HepG2 (cell line): ENCODE data around the gene RIPOR1. TPM values are rescaled to one million over a fixed set of nuclear protein-coding genes. Genes with fewer than 3 reads are reported as not detected.
A peak's percentile ranks its signal among the peaks of the same experiment; 100 is the strongest.

Source experiments
- ATAC-seq: fragments of 200-7000 bp; cut with Tn5 transposase; 3 replicates; pipeline ENCODE4 v1.9.1; 2020; ENCODE audit warnings: mild to moderate bottlenecking, moderate library complexity
- BruUV-seq: library from RNA; stranded (reverse); fragments of 400-500 nt; replicated peaks from 2 replicates; lab custom pipeline; 2021; lab: Mats Ljungman, UMichigan
- CTCF ChIA-PET: fragments of 300-600 bp; formaldehyde crosslinking; extraction: SDS; loops from one replicate; lab custom pipeline; 2021; ENCODE audit warnings: low total read pairs, inconsistent platforms, low intra/inter-chr PET ratio; lab: Yijun Ruan, JAX
- POLR2A ChIA-PET: fragments of 350-600 bp; sonication (Branson Sonifier 250); formaldehyde crosslinking; loops from one replicate; lab custom pipeline; 2020; ENCODE audit warnings: antibody characterized with exemption, inconsistent platforms; lab: Yijun Ruan, JAX
- DNase-seq: peaks from one replicate; pipeline ENCODE4 v3.0.0-alpha.2; 2015; ENCODE audit warnings: low spot score
- FAIRE-seq: peaks from 3 replicates; lab custom pipeline; 2011; peaks lifted over from hg19 to GRCh38; lab: Jason Lieb, UNC
- H2AFZ ChIP-seq: one replicate; pipeline ENCODE4 v1.6.1; 2011; ENCODE audit warnings: low read length, inconsistent platforms
- H3K27ac ChIP-seq: fragments of 300-600 bp; 3 replicates; pipeline ENCODE4 v1.8.0; 2011; ENCODE audit warnings: mixed run types, mild to moderate bottlenecking, mixed read lengths, low read length, inconsistent platforms; ENCODE audit not compliant: insufficient read depth; ENCODE audit errors: extremely low read length
- H3K27me3 ChIP-seq, 2 experiments: fragments of 200-600 bp in 1 of 2; 2 replicates in 1 of 2; 3 replicates in 1 of 2; pipeline versions ENCODE4 v1.6.0 to v1.8.0; 2011; ENCODE audit warnings: low read length in 2 of 2, mild to moderate bottlenecking in 2 of 2, moderate library complexity in 2 of 2, inconsistent platforms in 1 of 2; ENCODE audit not compliant: insufficient read depth in 2 of 2, control insufficient read depth in 1 of 2
- H3K36me3 ChIP-seq, 2 experiments: fragments of 200-600 bp in 1 of 2; replicated peaks in 1 of 2; 2 replicates in 1 of 2; 3 replicates in 1 of 2; pipeline versions ENCODE4 v1.5.1 to v1.8.0; 2011; ENCODE audit warnings: low read length in 2 of 2, inconsistent platforms in 1 of 2; ENCODE audit not compliant: insufficient read depth in 2 of 2, control insufficient read depth in 1 of 2
- H3K4me1 ChIP-seq: 2 replicates; pipeline ENCODE4 v1.5.1; 2012; ENCODE audit warnings: low read length, inconsistent platforms; ENCODE audit not compliant: insufficient read depth
- H3K4me2 ChIP-seq: 2 replicates; pipeline ENCODE4 v1.6.0; 2011; ENCODE audit warnings: low read depth, low read length, inconsistent platforms
- H3K4me3 ChIP-seq, 3 experiments: fragments of 200-600 bp in 1 of 3; sonication (generic), shearing (Covaris generic) in 1 of 3; replicated peaks in 1 of 3; 2 replicates each; pipeline ENCODE4 v1.5.1; 2011 to 2016; ENCODE audit warnings: low read length in 3 of 3, inconsistent platforms in 2 of 3, low read depth in 2 of 3, mild to moderate bottlenecking in 2 of 3, control low read depth in 1 of 3, mixed read lengths in 1 of 3; ENCODE audit not compliant: insufficient read depth in 1 of 3
- H3K79me2 ChIP-seq: one replicate; pipeline ENCODE4 v1.6.1; 2011; ENCODE audit warnings: low read length, inconsistent platforms; ENCODE audit not compliant: insufficient read depth
- H3K9ac ChIP-seq: 2 replicates; pipeline ENCODE4 v1.6.0; 2011; ENCODE audit warnings: mild to moderate bottlenecking, low read depth, low read length, inconsistent platforms; ENCODE audit not compliant: insufficient read depth
- H3K9me3 ChIP-seq: 2 replicates; pipeline ENCODE4 v1.5.1; 2012; ENCODE audit warnings: mild to moderate bottlenecking, low read length
- H4K20me1 ChIP-seq: 2 replicates; pipeline ENCODE4 v1.6.0; 2011; ENCODE audit warnings: inconsistent platforms, mild to moderate bottlenecking, low read length, moderate library complexity; ENCODE audit not compliant: insufficient read depth
- AKAP8 ChIP-seq: sonication (generic); formaldehyde crosslinking; IDR thresholded peaks from 2 replicates; pipeline ENCODE4 v1.5.1; 2020; ENCODE audit warnings: mild to moderate bottlenecking, missing genetic modification reagents
- CREB3 ChIP-seq: sonication (generic); formaldehyde crosslinking; IDR thresholded peaks from 2 replicates; pipeline ENCODE4 v1.5.0; 2020; ENCODE audit warnings: missing genetic modification reagents
- GPN1 ChIP-seq: sonication (generic); formaldehyde crosslinking; IDR thresholded peaks from 2 replicates; pipeline ENCODE4 v1.5.1; 2020; ENCODE audit warnings: missing genetic modification reagents, borderline replicate concordance
- HDAC1 ChIP-seq: sonication (generic); formaldehyde crosslinking; IDR thresholded peaks from 2 replicates; pipeline ENCODE4 v1.5.1; 2020; ENCODE audit warnings: mild to moderate bottlenecking, missing genetic modification reagents
- JDP2 ChIP-seq: sonication (generic); formaldehyde crosslinking; IDR thresholded peaks from 2 replicates; pipeline ENCODE4 v1.8.1; 2022; ENCODE audit warnings: missing genetic modification reagents, borderline replicate concordance
- LBX2 ChIP-seq: sonication (generic); formaldehyde crosslinking; IDR thresholded peaks from 2 replicates; pipeline ENCODE4 v1.5.0; 2020; ENCODE audit warnings: missing genetic modification reagents, mild to moderate bottlenecking, borderline replicate concordance
- NBN ChIP-seq: fragments of 450-650 bp; conservative IDR thresholded peaks from 2 replicates; pipeline ENCODE4 v1.6.1; 2017
- SP4 ChIP-seq: sonication (generic); formaldehyde crosslinking; IDR thresholded peaks from 2 replicates; pipeline ENCODE4 v1.8.1; 2023; ENCODE audit warnings: mild to moderate bottlenecking, missing genetic modification reagents
- ZBTB38 ChIP-seq: sonication (generic); formaldehyde crosslinking; IDR thresholded peaks from 2 replicates; pipeline ENCODE4 v1.5.1; 2020; ENCODE audit warnings: mild to moderate bottlenecking, missing genetic modification reagents
- ZNF10 ChIP-seq: sonication (generic); formaldehyde crosslinking; IDR thresholded peaks from 2 replicates; pipeline ENCODE4 v1.4.0; 2020; ENCODE audit warnings: mild to moderate bottlenecking, low read depth, missing genetic modification reagents, borderline replicate concordance
- ZNF282 ChIP-seq: fragments of 450-650 bp; IDR thresholded peaks from 2 replicates; pipeline ENCODE4 v1.6.1; 2018; ENCODE audit not compliant: partially characterized antibody
- ZNF646 ChIP-seq: sonication (generic); formaldehyde crosslinking; IDR thresholded peaks from 2 replicates; pipeline ENCODE4 v1.9.0; 2021; ENCODE audit warnings: mild to moderate bottlenecking, missing genetic modification reagents
- ZNF878 ChIP-seq: sonication (generic); formaldehyde crosslinking; IDR thresholded peaks from 2 replicates; pipeline ENCODE4 v1.8.1; 2023; ENCODE audit warnings: mild to moderate bottlenecking, missing genetic modification reagents, moderate library complexity
- WGBS: methylation state at CpG from one replicate; pipeline ENCODE4 v1.1.6; 2017; ENCODE audit warnings: low lambda C conversion rate; 5-methylcytosine and 5-hydroxymethylcytosine counted together
- in situ Hi-C: cut with HindIII; loops from 2 replicates; pipeline ENCODE4 v1.10.0; 2017; ENCODE audit warnings: low pct_unique_long_range_greater_than_20kb; ENCODE audit not compliant: extremely low pct_ligation_motif_present
- intact Hi-C: fragments of 100-400 bp; cut with micrococcal nuclease; formaldehyde crosslinking; loops from one replicate; pipeline ENCODE4 v1.10.0; 2022; ENCODE audit not compliant: unreplicated experiment
- polyA plus RNA-seq, 8 experiments: library from polyadenylated mRNA; depleted of rRNA in 3 of 8; stranded (reverse) in 7 of 8; unstranded in 1 of 8; fragments of >200 nt; fragmentation: Illumina TruSeq in 4 of 8; extraction: Trizol in 4 of 8; gene quantifications; 2 replicates each; pipeline versions ENCODE4 v1.2.1 to v1.2.3, GENCODE V29; 2011 to 2016; ENCODE audit warnings: low read depth in 4 of 8, missing spikeins in 1 of 8, mixed read lengths in 1 of 8; ENCODE audit not compliant: insufficient read depth in 1 of 8
- total RNA-seq, 5 experiments: library from RNA; depleted of rRNA; stranded (reverse); fragments of >200 nt; fragmentation: Illumina TruSeq; extraction: Trizol; gene quantifications; 2 replicates each; pipeline ENCODE4 v1.2.3, GENCODE V29; 2016; ENCODE audit warnings: low read depth in 1 of 5
- TF ChIP-seq, protein P1 (sequence below): sonication (generic); formaldehyde crosslinking; IDR thresholded peaks from 2 replicates; pipeline ENCODE4 v1.8.0; 2022; ENCODE audit warnings: mild to moderate bottlenecking, missing genetic modification reagents, moderate library complexity

The RIPOR1 gene
- total and polyA plus RNA-seq, 2 of the 13 experiments (the other 11 are each of a cell fraction or from before 2014, with no cell fraction given) = 4.6 to 8.1 TPM

GRCh38 chr16:67528870-67529581, 397 bp downstream of the RIPOR1 start:
- H4K20me1 ChIP-seq = peaks cover 17% of the 10 kb centered on the region; the same call in 1 of the 2 replicates
- peak overlapping the region; percentile 69 to 82 (median 74) for H3K4me3 ChIP-seq
- POLR2A ChIA-PET = interaction anchor here (0.8 to 2.8 kb wide), 9 partner anchors 8 to 551 kb away, joined by 3 to 19 read pairs (median 5); partner anchors contain the start of genes ACD, C16orf86, CTCF and ENKD1
- CTCF ChIA-PET = interaction anchor here (1.1 to 1.6 kb wide), 2 partner anchors 8 to 9 kb away, joined by 3 to 5 read pairs; no protein-coding TSS in a partner anchor
- H2AFZ ChIP-seq = no peak overlapping the region
- intact Hi-C loops (no loop called here), in situ Hi-C loops (no loop called here)
- H3K4me1 ChIP-seq = peaks cover 74% of the 10 kb centered on the region
- FAIRE-seq (no peak), DNase-seq (no peak), ATAC-seq (peak; percentile 23)
- 3% methylated on average over 32 of the region's 65 CpGs for WGBS
- H3K79me2 ChIP-seq = peaks cover 4% of the 10 kb centered on the region
- peak overlapping the region; percentile 99 for H3K4me2 ChIP-seq
- H3K9ac ChIP-seq = peak overlapping the region; percentile 74
- H3K27me3 ChIP-seq = peaks cover 9 to 28% of the 10 kb centered on the region in 2 experiments; a peak in 4 of 5 replicates
- H3K9me3 ChIP-seq = no peaks in the 10 kb centered on the region
- H3K36me3 ChIP-seq = no peaks in the 10 kb centered on the region
- BruUV-seq = no TSS peak
- peak overlapping the region; percentile 19 for H3K27ac ChIP-seq
- TF ChIP-seq ZNF10 (CRISPR knock-in tag) (no peak), ZNF282 (no peak), LBX2 (CRISPR knock-in tag) (no peak), SP4 (CRISPR knock-in tag) (peak; percentile 50), ZNF878 (no peak), AKAP8 (no peak; the same call in 1 of the 2 replicates), HDAC1 (CRISPR knock-in tag) (no peak), CREB3 (no peak), ZNF646 (CRISPR knock-in tag) (no peak), ZBTB38 (CRISPR knock-in tag) (no peak), GPN1 (CRISPR knock-in tag) (no peak), NBN (no peak), JDP2 (CRISPR knock-in tag) (no peak)
- TF ChIP-seq, protein P1, sequence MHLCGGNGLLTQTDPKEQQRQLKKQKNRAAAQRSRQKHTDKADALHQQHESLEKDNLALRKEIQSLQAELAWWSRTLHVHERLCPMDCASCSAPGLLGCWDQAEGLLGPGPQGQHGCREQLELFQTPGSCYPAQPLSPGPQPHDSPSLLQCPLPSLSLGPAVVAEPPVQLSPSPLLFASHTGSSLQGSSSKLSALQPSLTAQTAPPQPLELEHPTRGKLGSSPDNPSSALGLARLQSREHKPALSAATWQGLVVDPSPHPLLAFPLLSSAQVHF (CRISPR knock-in tag) = no peak
